ELF-1 (cell line): ENCODE measurements around the gene GMDS.
A peak's percentile ranks its signal among the peaks of the same experiment; 100 is the strongest.

Experiments used
- DNase-seq: peaks from one replicate; pipeline ENCODE4 v3.0.0-alpha.2; 2016; ENCODE audit warnings: low read depth, low spot score

GMDS gene

GRCh38 chr6:1654054-1654453 lies 591.4 kb downstream of the GMDS start:
- DNase-seq = no peak

- no peak for DNase-seq
Measured at GRCh38 chr6:1652842-1653241, 592.6 kb downstream of the GMDS start.

GRCh38 chr6:1651362-1651761 lies 594.0 kb downstream of the GMDS start:
- DNase-seq = no peak

- DNase-seq = no peak
Measured at GRCh38 chr6:1645466-1646185, 599.8 kb downstream of the GMDS start.

GRCh38 chr6:1644516-1645060 lies 600.8 kb downstream of the GMDS start:
- no peak for DNase-seq

- no peak for DNase-seq
Measured at GRCh38 chr6:1643830-1644445, 601.5 kb downstream of the GMDS start.

- DNase-seq = no peak
Measured at GRCh38 chr6:1643111-1643510, 602.3 kb downstream of the GMDS start.

- DNase-seq = peak; percentile 88
Measured at GRCh38 chr6:1641343-1641885, 604.0 kb downstream of the GMDS start.

GRCh38 chr6:1640476-1640875 lies 604.9 kb downstream of the GMDS start:
- DNase-seq = no peak

- DNase-seq = no peak
Measured at GRCh38 chr6:1639430-1639829, 606.0 kb downstream of the GMDS start.

GRCh38 chr6:1636971-1637871 lies 608.2 kb downstream of the GMDS start:
- no peak for DNase-seq

- DNase-seq = no peak
Measured at GRCh38 chr6:1636272-1636825, 609.1 kb downstream of the GMDS start.

- no peak for DNase-seq
Measured at GRCh38 chr6:1635305-1636010, 609.9 kb downstream of the GMDS start.

- DNase-seq = no peak
Measured at GRCh38 chr6:1634081-1634480, 611.3 kb downstream of the GMDS start.

- no peak for DNase-seq
Measured at GRCh38 chr6:1633366-1634021, 611.9 kb downstream of the GMDS start.

- DNase-seq = no peak
Measured at GRCh38 chr6:1631251-1631650, 614.2 kb downstream of the GMDS start.

GRCh38 chr6:1630771-1631217 lies 614.6 kb downstream of the GMDS start:
- peak; percentile 17 for DNase-seq

- no peak for DNase-seq
Measured at GRCh38 chr6:1630212-1630770, 615.1 kb downstream of the GMDS start.

- peak; percentile 66 for DNase-seq
Measured at GRCh38 chr6:1629316-1629715, 616.1 kb downstream of the GMDS start.
